AG04450 (cell line): ENCODE measurements around the gene TMEM100. TPM values are rescaled to one million over a fixed set of nuclear protein-coding genes. Genes with fewer than 3 reads are reported as not detected.

Experiments used
- CTCF ChIA-PET: fragments of 300-600, 350-600 bp; formaldehyde crosslinking; extraction: SDS; loops from one replicate; lab custom pipeline; 2022; ENCODE audit warnings: antibody characterized with exemption, inconsistent platforms; lab: Charles Lee
- POLR2A ChIA-PET: fragments of 350-600 bp; formaldehyde crosslinking; extraction: SDS; loops from one replicate; lab custom pipeline; 2021; ENCODE audit warnings: antibody characterized with exemption, inconsistent platforms; lab: Yijun Ruan, JAX
- DNase-seq: peaks from one replicate; pipeline ENCODE4 v3.0.0-alpha.2; 2011; ENCODE audit warnings: low read depth, low spot score
- H3K27ac ChIP-seq: one replicate; pipeline ENCODE4 v1.5.1; 2012; ENCODE audit warnings: low read depth, low read length, control low read depth
- H3K27me3 ChIP-seq: one replicate; pipeline ENCODE4 v1.6.0; 2012; ENCODE audit warnings: low read length; ENCODE audit not compliant: control insufficient read depth, insufficient read depth
- H3K4me3 ChIP-seq: 2 replicates; pipeline ENCODE4 v1.5.1; 2011; ENCODE audit warnings: mild to moderate bottlenecking, low read depth, low read length, control low read depth
- H3K9me3 ChIP-seq: 2 replicates; pipeline ENCODE4 v1.5.1; 2012; ENCODE audit warnings: low read length; ENCODE audit not compliant: control insufficient read depth, insufficient read depth
- CTCF ChIP-seq: IDR thresholded peaks from 2 replicates; pipeline ENCODE4 v1.5.1; 2011; ENCODE audit warnings: low read depth, low read length, control low read depth, inconsistent platforms
- polyA plus RNA-seq: library from polyadenylated mRNA; depleted of rRNA; stranded (reverse); fragments of >200 nt; gene quantifications from 2 replicates; pipeline ENCODE4 v1.2.3, GENCODE V29; 2011

Gene TMEM100
- polyA plus RNA-seq, 1 experiment, result 0.63 TPM

DNA sequence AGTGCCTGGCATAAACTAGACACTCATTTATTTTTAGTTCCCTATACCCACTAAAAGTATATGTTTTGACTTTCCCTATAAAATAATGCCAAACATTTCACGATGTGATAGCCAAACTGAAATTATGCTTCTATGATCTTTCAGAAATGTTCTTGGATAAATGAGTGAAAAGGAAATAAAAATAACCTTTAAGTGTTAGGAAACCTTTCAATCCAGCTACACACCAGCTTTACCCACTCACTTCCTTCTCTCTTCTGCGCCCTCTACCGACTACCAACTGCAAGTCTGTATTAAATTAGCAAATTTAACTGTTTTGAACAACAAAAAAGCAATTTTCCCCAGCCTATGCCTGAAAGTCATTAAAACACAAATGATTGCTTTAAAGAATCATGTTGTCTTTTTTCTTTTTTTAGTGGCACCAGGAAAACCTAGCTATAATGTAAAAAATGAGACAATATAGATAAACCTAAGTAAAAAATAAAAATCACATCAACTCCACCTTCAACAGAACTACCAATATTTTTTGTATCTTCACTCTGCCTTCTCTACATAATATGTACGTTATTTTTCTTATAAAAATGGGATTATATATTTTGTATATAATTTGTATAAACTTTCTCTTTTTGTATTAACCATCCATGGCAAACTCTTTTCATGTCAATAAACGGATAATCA lies 13.2 kb upstream of the TMEM100 start:
- TF ChIP-seq CTCF, result peak; percentile 79
- DNase-seq, result no peak
- H3K9me3 ChIP-seq, result no peaks in the 10 kb centered on the region
- no peak overlapping the region for H3K4me3 ChIP-seq
- no peaks in the 10 kb centered on the region for H3K27me3 ChIP-seq
- CTCF ChIA-PET, result interaction anchor here (0.5 to 11.3 kb wide), 27 partner anchors 8 to 1102 kb away, joined by 3 to 146 read pairs (median 5); partner anchors contain the start of genes PCTP and TMEM100
- POLR2A ChIA-PET, result interaction anchor here (1.8 kb wide), 1 partner anchor 15 kb away, joined by 5 read pairs; the partner anchor contains the start of gene PCTP
- H3K27ac ChIP-seq, result no peak overlapping the region

- H3K4me3 ChIP-seq, result no peak overlapping the region
Observed at GRCh38 chr17:55734128-55734781, 11.6 kb upstream of the TMEM100 start.

GRCh38 chr17:55731586-55732250 lies 9.1 kb upstream of the TMEM100 start:
- CTCF ChIA-PET, result interaction anchor here (0.7 to 11.3 kb wide), 5 partner anchors 11 to 205 kb away, joined by 3 to 146 read pairs (median 3); partner anchors contain the start of gene TMEM100
- no peak for DNase-seq
- no peaks in the 10 kb centered on the region for H3K27me3 ChIP-seq
- H3K9me3 ChIP-seq, result no peaks in the 10 kb centered on the region
- POLR2A ChIA-PET, result no interaction called here
- TF ChIP-seq CTCF, result no peak
- no peak overlapping the region for H3K4me3 ChIP-seq
- no peak overlapping the region for H3K27ac ChIP-seq

More at GRCh38 chr17:55734128-55734781, 11.6 kb upstream of the TMEM100 start:
- Histone ChIP-seq H3K27me3 (no peaks in the 10 kb centered on the region), H3K27ac (peak overlapping the region; percentile 12), H3K9me3 (no peaks in the 10 kb centered on the region)
- ChIA-PET POLR2A (interaction anchor here (0.6 to 1.8 kb wide), 2 partner anchors 13 to 17 kb away, joined by 5 read pairs; partner anchors contain the start of gene PCTP), CTCF (interaction anchor here (0.6 to 11.3 kb wide), 15 partner anchors 7 to 982 kb away, joined by 3 to 146 read pairs (median 9); partner anchors contain the start of genes PCTP and TMEM100)
- no peak for DNase-seq
- no peak for TF ChIP-seq CTCF

DNA sequence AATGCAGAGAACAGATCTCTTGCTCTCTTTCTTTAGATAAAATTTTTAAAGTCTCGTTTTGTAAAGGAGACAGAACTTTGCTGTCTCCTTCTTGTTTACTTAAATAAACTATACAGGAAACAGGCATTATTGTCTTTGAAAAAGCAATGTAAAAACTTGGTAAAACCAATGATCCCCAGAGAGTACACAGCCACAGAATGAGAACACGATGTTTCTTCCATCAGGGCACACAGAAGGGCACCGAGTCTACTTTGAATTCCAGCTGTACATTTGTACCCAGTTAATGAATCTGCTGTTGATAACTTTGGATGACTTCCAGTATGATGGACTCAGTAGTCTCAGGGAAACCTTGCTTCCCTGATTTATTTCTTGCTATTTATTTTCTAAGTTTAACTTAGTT lies 8.1 kb upstream of the TMEM100 start:
- POLR2A ChIA-PET, result no interaction called here
- no peak overlapping the region for H3K27ac ChIP-seq
- CTCF ChIA-PET, result interaction anchor here (1.1 to 11.3 kb wide), 4 partner anchors 10 to 204 kb away, joined by 3 to 146 read pairs (median 4); partner anchors contain the start of genes PCTP and TMEM100

More for the DNA sequence above, 8.1 kb upstream of the TMEM100 start:
- TF ChIP-seq CTCF, result no peak
- Histone ChIP-seq H3K9me3 (no peaks in the 10 kb centered on the region), H3K4me3 (no peak overlapping the region), H3K27me3 (no peaks in the 10 kb centered on the region)
- no peak for DNase-seq
